ENCODE data around the gene FYB1.
"Not testable (repeated sequence)": the region's sequence is repeated elsewhere in the genome, so short reads cannot be mapped to it uniquely, and the experiment has no call there.

Gene FYB1

DNA sequence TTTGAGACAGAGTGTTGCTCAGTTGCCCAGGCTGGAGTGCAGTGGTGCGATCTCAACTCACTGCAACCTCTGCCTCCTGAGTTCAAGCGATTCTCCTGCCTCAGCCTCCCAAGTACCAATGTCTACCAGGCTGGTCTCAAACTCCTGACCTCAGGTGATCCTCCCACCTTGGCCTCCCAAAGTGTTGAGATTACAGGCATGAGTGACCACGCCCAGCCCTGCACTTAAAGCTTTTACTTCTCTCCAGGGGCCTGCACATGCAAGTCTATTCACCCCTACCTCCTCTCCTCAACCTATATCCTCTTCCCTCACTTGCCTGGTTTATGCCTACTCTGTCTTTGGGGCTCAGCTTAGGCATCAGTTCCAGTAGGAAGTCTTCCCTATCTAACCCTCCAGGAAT is 39.8 kb downstream of the FYB1 start:
- WGBS, result 57% methylated on average over 3 of the region's 3 CpGs
- H3K4me2 ChIP-seq (ENCODE audit: low read length, poor library complexity, severe bottlenecking); H3K9me3 ChIP-seq (ENCODE audit: control insufficient read depth, low read length); H3K23ac ChIP-seq (ENCODE audit: low read length in 2 of 2); H3K4me1 ChIP-seq (ENCODE audit: control insufficient read depth, insufficient read depth, low read depth, low read length); H3K9ac ChIP-seq (ENCODE audit: low read length); H2BK12ac ChIP-seq (ENCODE audit: low read length in 2 of 2); H2AK5ac ChIP-seq (ENCODE audit: low read length, severe bottlenecking); H3K36me3 ChIP-seq (ENCODE audit: control insufficient read depth in 1 of 2, insufficient read depth in 2 of 2, low read depth in 1 of 2, low read length in 2 of 2); H2BK120ac ChIP-seq (ENCODE audit: low read depth, low read length); H2BK5ac ChIP-seq (ENCODE audit: low read depth, low read length, poor library complexity, severe bottlenecking); H3K18ac ChIP-seq (ENCODE audit: low read depth in 1 of 2, low read length in 2 of 2); H3K79me1 ChIP-seq (replicated peaks; ENCODE audit: low read length, poor library complexity, severe bottlenecking); H2AFZ ChIP-seq (ENCODE audit: low read depth, low read length); H3K27me3 ChIP-seq (ENCODE audit: control insufficient read depth in 1 of 2, insufficient read depth in 1 of 2, low read length in 2 of 2); H3K4ac ChIP-seq (ENCODE audit: low read depth in 1 of 2, low read length in 2 of 2); H3K14ac ChIP-seq (ENCODE audit: low read length in 2 of 2); H4K8ac ChIP-seq (ENCODE audit: low read length); H3K4me3 ChIP-seq (ENCODE audit: insufficient read depth in 1 of 2, low read depth in 1 of 2, low read length in 2 of 2); H4K91ac ChIP-seq (ENCODE audit: low read length); H3K27ac ChIP-seq (ENCODE audit: low read length, poor library complexity, severe bottlenecking); H2BK15ac ChIP-seq (ENCODE audit: low read depth, poor library complexity, severe bottlenecking); DNase-seq: not testable (repeated sequence)

DNA sequence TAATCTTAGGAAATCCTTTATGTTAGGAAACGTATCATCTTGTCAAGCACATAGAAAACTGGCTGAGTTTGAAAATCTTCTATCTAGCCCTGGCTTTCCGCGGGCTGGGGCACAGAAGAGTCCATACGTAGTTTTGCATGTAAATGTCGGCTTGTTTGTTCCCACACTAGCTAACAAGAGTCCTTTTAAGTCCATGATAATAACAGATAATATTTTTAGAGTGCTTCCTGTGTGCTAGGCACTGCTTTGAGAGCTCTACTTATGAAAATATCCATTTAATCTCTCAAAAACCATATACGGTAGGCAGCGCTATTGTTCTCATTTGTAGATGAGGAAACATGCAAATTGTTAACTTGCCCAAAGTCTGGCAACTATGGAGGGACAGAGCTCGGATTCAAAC is 40.5 kb downstream of the FYB1 start:
- no peak for DNase-seq
- H3K4me3 ChIP-seq (ENCODE audit: insufficient read depth in 1 of 2, low read depth in 1 of 2, low read length in 2 of 2), result no peak overlapping the region
- no peak overlapping the region for H3K4me2 ChIP-seq (ENCODE audit: low read length, poor library complexity, severe bottlenecking)
- no peaks in the 10 kb centered on the region for H3K79me1 ChIP-seq (replicated peaks; ENCODE audit: low read length, poor library complexity, severe bottlenecking)
- H3K27ac ChIP-seq (ENCODE audit: low read length, poor library complexity, severe bottlenecking), result no peak overlapping the region
- H3K23ac ChIP-seq (ENCODE audit: low read length in 2 of 2), result no peak overlapping the region
- H3K9me3 ChIP-seq (ENCODE audit: control insufficient read depth, low read length), result no peaks in the 10 kb centered on the region
- H4K8ac ChIP-seq (ENCODE audit: low read length), result no peak overlapping the region
- H4K91ac ChIP-seq (ENCODE audit: low read length), result no peak overlapping the region
- no peak overlapping the region for H2BK12ac ChIP-seq (ENCODE audit: low read length in 2 of 2)
- H2BK120ac ChIP-seq (ENCODE audit: low read depth, low read length), result no peak overlapping the region
- H2BK5ac ChIP-seq (ENCODE audit: low read depth, low read length, poor library complexity, severe bottlenecking), result no peak overlapping the region
- no peaks in the 10 kb centered on the region for H3K27me3 ChIP-seq (ENCODE audit: control insufficient read depth in 1 of 2, insufficient read depth in 1 of 2, low read length in 2 of 2)
- H2AK5ac ChIP-seq (ENCODE audit: low read length, severe bottlenecking), result no peak overlapping the region
- no peak overlapping the region for H3K4ac ChIP-seq (ENCODE audit: low read depth in 1 of 2, low read length in 2 of 2)
- no peak overlapping the region for H2BK15ac ChIP-seq (ENCODE audit: low read depth, poor library complexity, severe bottlenecking)
- H3K36me3 ChIP-seq (ENCODE audit: control insufficient read depth in 1 of 2, insufficient read depth in 2 of 2, low read depth in 1 of 2, low read length in 2 of 2), result no peaks in the 10 kb centered on the region
- no peaks in the 10 kb centered on the region for H3K4me1 ChIP-seq (ENCODE audit: control insufficient read depth, insufficient read depth, low read depth, low read length)
- WGBS, result 90% methylated on average over 6 of the region's 8 CpGs
- H3K9ac ChIP-seq (ENCODE audit: low read length), result no peak overlapping the region
- H3K18ac ChIP-seq (ENCODE audit: low read depth in 1 of 2, low read length in 2 of 2), result no peak overlapping the region
- no peak overlapping the region for H3K14ac ChIP-seq (ENCODE audit: low read length in 2 of 2)
- H2AFZ ChIP-seq (ENCODE audit: low read depth, low read length), result no peak overlapping the region

DNA sequence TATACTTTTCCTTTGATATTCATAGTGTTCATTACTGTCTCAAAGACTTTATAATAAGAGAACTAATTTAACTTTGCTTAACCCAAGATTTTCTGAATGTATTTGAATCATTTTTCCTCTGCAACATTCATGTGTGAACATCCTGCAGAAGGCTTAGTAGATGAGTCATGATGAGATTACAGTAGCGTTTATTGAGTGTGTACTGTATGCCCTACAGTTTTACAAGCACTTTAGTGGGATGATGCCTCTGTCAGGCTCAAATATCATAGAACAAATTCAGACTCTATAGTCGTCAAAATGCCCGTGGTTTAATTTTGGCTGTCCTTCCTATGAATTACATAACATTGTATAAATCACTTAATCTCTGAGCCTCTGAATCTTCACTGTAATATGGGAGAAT is 41.2 kb downstream of the FYB1 start:
- peaks cover under 1% of the 10 kb centered on the region for H3K9me3 ChIP-seq (ENCODE audit: control insufficient read depth, low read length)
- no peak overlapping the region for H2BK12ac ChIP-seq (ENCODE audit: low read length in 2 of 2)

DNA sequence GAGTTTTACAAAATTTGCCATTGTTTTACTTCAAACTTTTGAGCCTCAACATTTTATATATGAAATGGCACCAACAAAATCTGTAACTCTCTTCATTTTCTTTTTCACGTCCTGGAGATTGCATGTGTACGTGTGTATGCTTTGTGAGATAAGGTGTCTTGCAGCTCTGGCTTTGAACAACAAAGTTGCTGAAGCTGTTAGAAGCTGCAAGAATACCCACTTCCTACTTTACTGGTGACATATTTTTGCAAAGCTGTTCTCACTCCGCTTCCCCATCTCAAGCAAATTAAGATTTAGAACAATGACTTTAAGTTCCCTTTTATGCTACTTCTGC is 41.8 kb downstream of the FYB1 start:
- H2AFZ ChIP-seq (ENCODE audit: low read depth, low read length), result no peak overlapping the region
- H4K8ac ChIP-seq (ENCODE audit: low read length), result no peak overlapping the region
- H3K27ac ChIP-seq (ENCODE audit: low read length, poor library complexity, severe bottlenecking), result no peak overlapping the region

More for the DNA sequence above, 41.2 kb downstream of the FYB1 start:
- Histone ChIP-seq H3K4me1 (ENCODE audit: control insufficient read depth, insufficient read depth, low read depth, low read length) (no peaks in the 10 kb centered on the region), H3K4me2 (ENCODE audit: low read length, poor library complexity, severe bottlenecking) (no peak overlapping the region), H3K4me3 (ENCODE audit: insufficient read depth in 1 of 2, low read depth in 1 of 2, low read length in 2 of 2) (no peak overlapping the region), H3K14ac (ENCODE audit: low read length in 2 of 2) (no peak overlapping the region), H3K4ac (ENCODE audit: low read depth in 1 of 2, low read length in 2 of 2) (no peak overlapping the region), H3K27me3 (ENCODE audit: control insufficient read depth in 1 of 2, insufficient read depth in 1 of 2, low read length in 2 of 2) (no peaks in the 10 kb centered on the region), H3K79me1 (replicated peaks; ENCODE audit: low read length, poor library complexity, severe bottlenecking) (no peaks in the 10 kb centered on the region), H2BK5ac (ENCODE audit: low read depth, low read length, poor library complexity, severe bottlenecking) (no peak overlapping the region), H3K18ac (ENCODE audit: low read depth in 1 of 2, low read length in 2 of 2) (no peak overlapping the region), H2BK120ac (ENCODE audit: low read depth, low read length) (no peak overlapping the region), H3K9ac (ENCODE audit: low read length) (no peak overlapping the region), H3K23ac (ENCODE audit: low read length in 2 of 2) (no peak overlapping the region), H3K27ac (ENCODE audit: low read length, poor library complexity, severe bottlenecking) (no peak overlapping the region), H4K8ac (ENCODE audit: low read length) (no peak overlapping the region), H2BK15ac (ENCODE audit: low read depth, poor library complexity, severe bottlenecking) (no peak overlapping the region), H2AFZ (ENCODE audit: low read depth, low read length) (no peak overlapping the region), H2AK5ac (ENCODE audit: low read length, severe bottlenecking) (no peak overlapping the region), H3K36me3 (ENCODE audit: control insufficient read depth in 1 of 2, insufficient read depth in 2 of 2, low read depth in 1 of 2, low read length in 2 of 2) (no peaks in the 10 kb centered on the region), H4K91ac (ENCODE audit: low read length) (no peak overlapping the region)
- WGBS, result 38% methylated on average over 1 of the region's 3 CpGs
- no peak for DNase-seq

More for the DNA sequence above, 41.8 kb downstream of the FYB1 start:
- H3K27me3 ChIP-seq (ENCODE audit: control insufficient read depth in 1 of 2, insufficient read depth in 1 of 2, low read length in 2 of 2), result no peaks in the 10 kb centered on the region
- H3K36me3 ChIP-seq (ENCODE audit: control insufficient read depth in 1 of 2, insufficient read depth in 2 of 2, low read depth in 1 of 2, low read length in 2 of 2), result no peaks in the 10 kb centered on the region
- H2BK12ac ChIP-seq (ENCODE audit: low read length in 2 of 2), result no peak overlapping the region
- H3K9ac ChIP-seq (ENCODE audit: low read length), result no peak overlapping the region
- H2AK5ac ChIP-seq (ENCODE audit: low read length, severe bottlenecking), result no peak overlapping the region
- H3K14ac ChIP-seq (ENCODE audit: low read length in 2 of 2), result no peak overlapping the region
- H3K4me2 ChIP-seq (ENCODE audit: low read length, poor library complexity, severe bottlenecking), result no peak overlapping the region
- WGBS, result 95% methylated on average over 1 of the region's 3 CpGs
- H2BK15ac ChIP-seq (ENCODE audit: low read depth, poor library complexity, severe bottlenecking), result no peak overlapping the region
- no peak for DNase-seq
- no peaks in the 10 kb centered on the region for H3K79me1 ChIP-seq (replicated peaks; ENCODE audit: low read length, poor library complexity, severe bottlenecking)
- H3K4me1 ChIP-seq (ENCODE audit: control insufficient read depth, insufficient read depth, low read depth, low read length), result no peaks in the 10 kb centered on the region
- H3K23ac ChIP-seq (ENCODE audit: low read length in 2 of 2), result no peak overlapping the region
- no peak overlapping the region for H4K91ac ChIP-seq (ENCODE audit: low read length)
- no peak overlapping the region for H3K4me3 ChIP-seq (ENCODE audit: insufficient read depth in 1 of 2, low read depth in 1 of 2, low read length in 2 of 2)
- H2BK120ac ChIP-seq (ENCODE audit: low read depth, low read length), result no peak overlapping the region
- H3K18ac ChIP-seq (ENCODE audit: low read depth in 1 of 2, low read length in 2 of 2), result no peak overlapping the region
- H3K9me3 ChIP-seq (ENCODE audit: control insufficient read depth, low read length), result peaks cover 6% of the 10 kb centered on the region
- no peak overlapping the region for H3K4ac ChIP-seq (ENCODE audit: low read depth in 1 of 2, low read length in 2 of 2)
- no peak overlapping the region for H2BK5ac ChIP-seq (ENCODE audit: low read depth, low read length, poor library complexity, severe bottlenecking)
